ENCODE measurements around the gene CHRNA3. TPM values are rescaled to one million over a fixed set of nuclear protein-coding genes. Genes with fewer than 3 reads are reported as not detected.

CHRNA3 gene
- 1 to 10 TPM in 1 of 4 donors, under 1 TPM in 3; 0.08 to 1.2 (median 0.58) TPM for total RNA-seq

DNA sequence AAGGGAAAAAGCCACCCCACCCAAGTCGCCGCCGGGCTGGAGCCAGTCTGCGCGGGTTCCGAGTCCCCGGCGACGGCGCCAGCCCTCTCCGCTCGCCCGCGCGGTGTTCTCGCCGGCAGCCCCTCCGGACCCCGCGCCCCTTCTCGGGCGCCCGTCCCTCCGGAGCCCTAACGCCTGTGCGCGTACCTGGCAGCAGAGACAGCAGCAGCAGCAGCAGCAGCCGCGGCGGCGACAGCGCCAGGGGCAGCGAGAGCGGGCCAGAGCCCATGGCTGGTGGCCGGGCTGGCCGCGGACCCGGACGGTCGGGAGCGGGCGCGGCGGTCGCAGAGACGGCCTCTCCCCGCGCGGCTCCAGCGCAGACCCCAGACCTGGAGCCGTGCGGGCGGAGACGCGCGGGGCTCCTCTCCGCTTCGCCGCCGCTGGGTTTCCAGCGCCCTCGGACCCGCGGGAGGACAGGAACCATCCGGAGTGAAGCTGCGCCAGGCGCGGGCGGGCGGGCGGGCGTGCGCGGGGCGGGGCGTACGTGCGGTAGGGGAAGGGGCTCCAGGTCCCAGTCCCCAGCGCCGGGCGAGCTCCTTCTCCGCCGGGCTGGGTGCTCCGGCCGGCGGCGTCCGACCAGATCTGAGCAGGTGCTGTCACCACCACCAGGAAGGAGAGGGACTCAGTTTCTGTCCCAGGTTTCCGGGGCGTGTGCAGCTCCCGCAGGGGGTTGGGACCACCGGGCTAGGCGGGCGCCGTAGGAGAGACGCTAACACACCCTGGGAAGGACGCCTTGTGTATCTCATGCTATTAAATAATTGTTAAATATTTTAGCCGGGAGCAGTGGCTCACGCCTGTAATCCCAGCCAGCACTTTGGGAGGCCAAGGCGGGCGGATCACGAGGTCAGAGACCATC lies at the start of gene CHRNA3:
CHRNA3 (minus strand) TSS at position 470 of the 895 bp plus-strand sequence; CDS start at position 268, 202 bp downstream.
- peak within 1 kb of the TSS; percentile 1 for H3K4me3 ChIP-seq (ENCODE audit: low read depth, poor library complexity, severe bottlenecking)
- peak in 1 of 2 donors; percentile 74 for DNase-seq (ENCODE audit: low spot score in 2 of 2)
- no peak for TF ChIP-seq POLR2A (IDR thresholded peaks at IDR 0.05)
- TF ChIP-seq, protein P1, sequence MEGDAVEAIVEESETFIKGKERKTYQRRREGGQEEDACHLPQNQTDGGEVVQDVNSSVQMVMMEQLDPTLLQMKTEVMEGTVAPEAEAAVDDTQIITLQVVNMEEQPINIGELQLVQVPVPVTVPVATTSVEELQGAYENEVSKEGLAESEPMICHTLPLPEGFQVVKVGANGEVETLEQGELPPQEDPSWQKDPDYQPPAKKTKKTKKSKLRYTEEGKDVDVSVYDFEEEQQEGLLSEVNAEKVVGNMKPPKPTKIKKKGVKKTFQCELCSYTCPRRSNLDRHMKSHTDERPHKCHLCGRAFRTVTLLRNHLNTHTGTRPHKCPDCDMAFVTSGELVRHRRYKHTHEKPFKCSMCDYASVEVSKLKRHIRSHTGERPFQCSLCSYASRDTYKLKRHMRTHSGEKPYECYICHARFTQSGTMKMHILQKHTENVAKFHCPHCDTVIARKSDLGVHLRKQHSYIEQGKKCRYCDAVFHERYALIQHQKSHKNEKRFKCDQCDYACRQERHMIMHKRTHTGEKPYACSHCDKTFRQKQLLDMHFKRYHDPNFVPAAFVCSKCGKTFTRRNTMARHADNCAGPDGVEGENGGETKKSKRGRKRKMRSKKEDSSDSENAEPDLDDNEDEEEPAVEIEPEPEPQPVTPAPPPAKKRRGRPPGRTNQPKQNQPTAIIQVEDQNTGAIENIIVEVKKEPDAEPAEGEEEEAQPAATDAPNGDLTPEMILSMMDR (IDR thresholded peaks at IDR 0.05), result no peak
- intact Hi-C loops (cut with DNase I; ENCODE audit: low total_unique reads), result no loop called here
- 3 to 4% methylated on average over 62 to 67 of the region's 102 CpGs for WGBS, 2 donors

DNA sequence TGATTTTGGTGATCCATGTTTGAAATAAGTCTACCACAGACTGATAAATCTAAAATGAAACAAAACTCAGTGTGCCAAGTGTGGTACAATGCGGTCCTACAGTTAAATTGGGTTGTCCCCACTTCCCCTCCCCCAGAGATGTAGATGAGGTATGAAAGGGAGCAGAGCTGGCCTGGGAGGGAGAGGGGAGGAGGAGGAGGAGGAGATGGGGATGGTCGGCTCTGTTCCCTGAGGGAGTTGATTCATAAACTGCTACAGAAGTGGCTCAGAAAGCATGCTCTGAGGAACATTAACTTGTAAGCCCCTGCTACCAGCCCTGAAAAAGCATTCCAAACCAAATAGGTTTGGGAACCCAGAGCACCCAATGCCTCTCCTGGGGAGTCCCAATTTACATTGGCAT lies 48.2 kb upstream of the CHRNA3 start:
- no peak for DNase-seq (ENCODE audit: low spot score in 2 of 2)
- 52 to 61% methylated on average over 2 of the region's 2 CpGs for WGBS, 2 donors
- intact Hi-C loops (cut with DNase I; ENCODE audit: low total_unique reads), result no loop called here
- H3K4me3 ChIP-seq (ENCODE audit: low read depth, poor library complexity, severe bottlenecking), result no peak overlapping the region
- no peak for TF ChIP-seq POLR2A (IDR thresholded peaks at IDR 0.05)
- TF ChIP-seq, protein P1 (IDR thresholded peaks at IDR 0.05), result no peak

DNA sequence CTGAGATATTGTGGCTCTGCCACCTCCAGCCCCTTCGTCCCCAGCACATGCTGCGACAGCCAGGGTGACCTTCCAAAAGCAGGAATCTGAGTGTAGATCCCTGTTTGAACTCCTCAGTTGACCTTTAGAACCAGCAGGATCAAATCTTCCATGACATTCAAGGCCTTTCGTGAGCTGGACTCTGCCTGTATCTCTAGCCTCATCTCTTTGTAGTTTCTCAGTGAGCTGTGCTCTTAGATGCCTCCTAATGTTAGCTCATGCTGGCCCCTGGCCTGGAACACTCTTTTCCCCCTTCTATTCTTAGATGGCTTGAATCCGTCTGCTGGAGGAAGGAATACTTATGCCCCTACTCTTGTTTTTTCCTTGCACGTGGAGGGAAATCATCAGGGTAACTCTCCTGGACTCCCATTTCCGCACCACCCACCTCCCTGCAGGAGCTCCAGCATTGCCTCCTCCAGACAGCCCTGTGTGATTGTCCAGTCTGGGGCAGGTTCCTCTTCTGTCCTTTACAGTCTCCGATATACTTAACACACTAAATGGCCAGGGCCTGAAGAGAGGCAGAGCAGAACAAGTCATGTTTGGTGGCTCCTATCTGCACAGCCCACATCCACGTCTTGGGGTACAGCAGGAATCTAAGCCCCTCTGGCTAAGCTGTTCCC lies 46.9 kb upstream of the CHRNA3 start:
- intact Hi-C loops (cut with DNase I; ENCODE audit: low total_unique reads), result no loop called here
- DNase-seq (ENCODE audit: low spot score in 2 of 2), result no peak
- 89 to 90% methylated on average over 8 of the region's 8 CpGs for WGBS, 2 donors
- TF ChIP-seq POLR2A (IDR thresholded peaks at IDR 0.05), result no peak
- TF ChIP-seq, protein P1 (IDR thresholded peaks at IDR 0.05), result no peak
- no peak overlapping the region for H3K4me3 ChIP-seq (ENCODE audit: low read depth, poor library complexity, severe bottlenecking)

DNA sequence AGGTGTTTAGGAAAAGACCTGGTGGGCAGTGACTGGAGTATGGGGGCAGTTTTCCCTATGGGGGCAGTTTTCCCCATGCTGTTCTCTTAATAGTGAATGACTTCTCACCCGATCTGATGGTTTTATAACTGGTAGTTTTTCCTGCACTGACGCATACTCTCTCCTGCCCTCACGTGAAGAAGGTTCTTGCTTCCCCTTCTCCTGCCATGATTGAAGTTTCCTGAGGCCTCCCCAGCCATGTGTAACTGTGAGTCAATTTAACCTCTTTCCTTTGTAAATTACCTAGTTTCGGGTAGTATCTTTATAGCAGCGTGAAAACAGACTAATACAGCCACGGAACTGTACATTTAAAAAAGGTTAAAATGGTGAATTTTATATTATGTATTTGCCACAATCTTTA lies 45.2 kb upstream of the CHRNA3 start:
- DNase-seq (ENCODE audit: low spot score in 2 of 2), result no peak
- intact Hi-C loops (cut with DNase I; ENCODE audit: low total_unique reads), result no loop called here
- no peak overlapping the region for H3K4me3 ChIP-seq (ENCODE audit: low read depth, poor library complexity, severe bottlenecking)
- WGBS, 2 donors, result 89 to 93% methylated on average over 6 of the region's 6 CpGs
- TF ChIP-seq, protein P1 (IDR thresholded peaks at IDR 0.05), result no peak
- TF ChIP-seq POLR2A (IDR thresholded peaks at IDR 0.05), result no peak

DNA sequence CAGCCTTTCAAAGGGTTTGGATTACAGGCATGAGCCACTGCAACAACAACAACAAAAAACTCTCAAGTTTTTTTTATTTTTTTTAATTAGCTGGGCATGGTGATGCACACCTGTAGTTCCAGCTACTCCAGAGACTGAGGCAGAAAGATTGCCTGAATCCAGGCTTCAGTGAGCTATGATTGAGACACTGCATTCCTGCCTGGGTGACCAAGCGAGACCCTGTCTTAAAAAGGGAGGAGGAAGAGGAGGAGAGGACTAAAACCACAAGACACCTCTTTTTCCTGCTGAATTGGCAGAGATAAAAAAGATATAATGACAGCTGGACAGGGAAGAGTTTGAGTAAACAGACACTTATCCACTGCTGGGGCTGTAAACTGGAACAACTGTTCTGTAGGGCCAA lies 42.9 kb upstream of the CHRNA3 start:
- H3K4me3 ChIP-seq (ENCODE audit: low read depth, poor library complexity, severe bottlenecking), result no peak overlapping the region
- 74 to 88% methylated on average over 1 of the region's 1 CpG for WGBS, 2 donors
- intact Hi-C loops (cut with DNase I; ENCODE audit: low total_unique reads), result no loop called here
- no peak for DNase-seq (ENCODE audit: low spot score in 2 of 2)
- TF ChIP-seq POLR2A (IDR thresholded peaks at IDR 0.05), result no peak
- TF ChIP-seq, protein P1 (IDR thresholded peaks at IDR 0.05), result no peak
